B cell (primary cell): ENCODE data around the gene PLA2G2F. TPM values are rescaled to one million over a fixed set of nuclear protein-coding genes. Genes with fewer than 3 reads are reported as not detected.

Experiments
- ATAC-seq: fragments of 200-7000 bp; cut with Tn5 transposase; one replicate; pipeline ENCODE4 v1.10.0; 2021; ENCODE audit warnings: low read depth, mild to moderate bottlenecking, moderate number of reproducible peaks, moderate library complexity
- CTCF ChIA-PET: fragments of 350-600 bp; sonication (Branson Sonifier 250); formaldehyde crosslinking; loops from one replicate; lab custom pipeline; 2021; ENCODE audit warnings: antibody characterized with exemption, inconsistent platforms; lab: Charles Lee
- POLR2A ChIA-PET: fragments of 350-600 bp; sonication (Branson Sonifier 250); formaldehyde crosslinking; loops from one replicate; lab custom pipeline; 2021; ENCODE audit warnings: antibody characterized with exemption; lab: Charles Lee
- DNase-seq: peaks from one replicate; pipeline ENCODE4 v3.0.0; 2013
- H2AFZ ChIP-seq: 2 replicates; pipeline ENCODE4 v1.6.1; 2012; ENCODE audit warnings: mild to moderate bottlenecking, low read depth, low read length; ENCODE audit not compliant: insufficient read depth, poor library complexity, severe bottlenecking
- H3K27ac ChIP-seq, 2 donors: 1 replicate in 1 of 2; 2 replicates in 1 of 2; pipeline ENCODE4 v1.5.1; 2012 to 2013; ENCODE audit warnings: low read length in 2 of 2, mild to moderate bottlenecking in 2 of 2, moderate library complexity in 1 of 2
- H3K27me3 ChIP-seq, 4 experiments: fragments of 200-600 bp in 1 of 4; sonication (generic) in 1 of 4; replicated peaks in 1 of 4; 1 replicate in 2 of 4; 2 replicates in 2 of 4; pipeline versions ENCODE4 v1.6.1 to v1.7.0; 2013 to 2016; ENCODE audit warnings: low read length in 3 of 4, mild to moderate bottlenecking in 2 of 4, mixed read lengths in 1 of 4, moderate library complexity in 1 of 4; ENCODE audit not compliant: insufficient read depth in 4 of 4, control insufficient read depth in 3 of 4; ENCODE audit errors: control extremely low read depth in 1 of 4
- H3K36me3 ChIP-seq, 2 experiments: replicated peaks in 1 of 2; 1 replicate in 1 of 2; 2 replicates in 1 of 2; pipeline versions ENCODE4 v1.6.1 to v1.7.1; 2013; ENCODE audit warnings: low read length in 1 of 2; ENCODE audit not compliant: insufficient read depth in 2 of 2, control insufficient read depth in 1 of 2; ENCODE audit errors: control extremely low read depth in 1 of 2, extremely low read depth in 1 of 2
- H3K4me1 ChIP-seq, 2 donors: fragments of 200-600 bp in 1 of 2; sonication (generic) in 1 of 2; 1 replicate in 1 of 2; 2 replicates in 1 of 2; pipeline versions ENCODE4 v1.5.1 to v1.6.1; 2013 to 2017; ENCODE audit warnings: low read length in 2 of 2; ENCODE audit not compliant: control insufficient read depth in 2 of 2, insufficient read depth in 2 of 2
- H3K4me2 ChIP-seq: replicated peaks from 2 replicates; pipeline ENCODE3; 2012; ENCODE audit warnings: mild to moderate bottlenecking, low read depth, low read length; ENCODE audit not compliant: poor library complexity, severe bottlenecking
- H3K4me3 ChIP-seq, 5 experiments: fragments of 200-600 bp in 1 of 5; sonication (generic) in 1 of 5; 1 replicate in 3 of 5; 2 replicates in 2 of 5; pipeline versions ENCODE4 v1.5.1 to v1.7.0; 2011 to 2016; ENCODE audit warnings: low read length in 4 of 5, mild to moderate bottlenecking in 4 of 5, low read depth in 2 of 5, control low read depth in 1 of 5, moderate library complexity in 1 of 5; ENCODE audit not compliant: insufficient read depth in 1 of 5; ENCODE audit errors: control extremely low read depth in 1 of 5, extremely low read depth in 1 of 5
- H3K79me2 ChIP-seq: fragments of 200-600 bp; sonication (generic); one replicate; pipeline ENCODE4 v1.6.0; 2016; ENCODE audit warnings: low read length; ENCODE audit not compliant: control insufficient read depth, insufficient read depth
- H3K9ac ChIP-seq: fragments of 200-600 bp; sonication (generic); 2 replicates; pipeline ENCODE4 v1.6.1; 2017; ENCODE audit warnings: mild to moderate bottlenecking, low read length, moderate library complexity
- H3K9me3 ChIP-seq, 3 donors: one replicate each; pipeline versions ENCODE4 v1.6.1 to v1.7.1; 2013; ENCODE audit warnings: low read length in 2 of 3; ENCODE audit not compliant: control insufficient read depth in 2 of 3, insufficient read depth in 1 of 3; ENCODE audit errors: control extremely low read depth in 1 of 3
- H4K20me1 ChIP-seq: 2 replicates; pipeline ENCODE4 v1.6.0; 2012; ENCODE audit warnings: mild to moderate bottlenecking, low read length; ENCODE audit not compliant: insufficient read depth, control insufficient read depth, poor library complexity, severe bottlenecking
- H3K27ac Mint-ChIP-seq: one replicate; pipeline ENCODE4 v1.8.0; 2021; ENCODE audit warnings: mixed read lengths
- H3K27me3 Mint-ChIP-seq: one replicate; pipeline ENCODE4 v1.8.0; 2021; ENCODE audit warnings: mixed read lengths
- H3K4me1 Mint-ChIP-seq: one replicate; pipeline ENCODE4 v1.8.0; 2021; ENCODE audit warnings: mixed read lengths
- H3K4me3 Mint-ChIP-seq: one replicate; pipeline ENCODE4 v1.8.0; 2021; ENCODE audit warnings: mixed read lengths
- H3K9me3 Mint-ChIP-seq: one replicate; pipeline ENCODE4 v1.8.0; 2022; ENCODE audit warnings: mixed read lengths; ENCODE audit not compliant: insufficient read depth
- EZH2 ChIP-seq: IDR thresholded peaks from 2 replicates; pipeline ENCODE4 v1.6.1; 2012; ENCODE audit warnings: borderline replicate concordance, low read depth, mild to moderate bottlenecking, moderate library complexity, low read length; ENCODE audit not compliant: insufficient read depth, poor library complexity, severe bottlenecking
- WGBS: methylation state at CpG from one replicate; pipeline ENCODE4 v1.1.5; 2013; ENCODE audit warnings: missing lambda C conversion rate; ENCODE audit not compliant: insufficient coverage; 5-methylcytosine and 5-hydroxymethylcytosine counted together
- intact Hi-C: fragments of 100-400 bp; cut with micrococcal nuclease; formaldehyde crosslinking; loops from one replicate; pipeline ENCODE4 v1.10.0; 2022
- polyA plus RNA-seq: library from polyadenylated mRNA; depleted of rRNA; stranded (reverse); fragments of >200 nt; gene quantifications from 2 replicates; pipeline ENCODE4 v1.2.3, GENCODE V29; 2012
- total RNA-seq, 2 donors: library from RNA; stranded (reverse); fragments of 120-200 nt in 1 of 2; gene quantifications; 1 replicate in 1 of 2; 2 replicates in 1 of 2; pipeline versions ENCODE4 v1.2.3 to v1.2.4, GENCODE V29; 2013 to 2022
- TF ChIP-seq, protein P1 (sequence below): fragments of 200-600 bp; IDR thresholded peaks from one replicate; pipeline ENCODE4 v1.8.0; 2022; ENCODE audit warnings: antibody characterized with exemption, mild to moderate bottlenecking

Gene PLA2G2F
- total and polyA plus RNA-seq, 2 donors (not counting 1 experiment from before 2014, with no cell fraction given): not detected

GRCh38 chr1:20109223-20109856 lies 29.8 kb upstream of the PLA2G2F start:
- H3K27ac Mint-ChIP-seq: no peak overlapping the region
- no peaks in the 10 kb centered on the region for H3K79me2 ChIP-seq
- no peak overlapping the region for H3K4me3 Mint-ChIP-seq
- peaks cover 5% of the 10 kb centered on the region for H3K27me3 Mint-ChIP-seq
- no peaks in the 10 kb centered on the region for H4K20me1 ChIP-seq
- intact Hi-C loops: no loop called here
- ChIA-PET POLR2A (no interaction called here), CTCF (interaction anchor here (0.6 kb wide), 1 partner anchor 969 kb away, joined by 3 read pairs; no protein-coding TSS in a partner anchor)
- H3K4me2 ChIP-seq: no peak overlapping the region
- no peaks in the 10 kb centered on the region for H3K36me3 ChIP-seq
- no peak overlapping the region for H2AFZ ChIP-seq
- ATAC-seq (no peak), DNase-seq (no peak)
- H3K4me1 ChIP-seq: no peaks in the 10 kb centered on the region
- WGBS: 59% methylated on average over 2 of the region's 4 CpGs
- no peaks in the 10 kb centered on the region for H3K9me3 ChIP-seq
- H3K4me1 Mint-ChIP-seq: peaks cover 1% of the 10 kb centered on the region
- no peak overlapping the region for H3K9ac ChIP-seq
- H3K9me3 Mint-ChIP-seq: no peaks in the 10 kb centered on the region
- H3K4me3 ChIP-seq: no peak overlapping the region
- H3K27me3 ChIP-seq: peaks cover 0 to 8% (median 0%) of the 10 kb centered on the region in 4 experiments
- no peak overlapping the region for H3K27ac ChIP-seq
- TF ChIP-seq EZH2: no peak
- TF ChIP-seq, protein P1, sequence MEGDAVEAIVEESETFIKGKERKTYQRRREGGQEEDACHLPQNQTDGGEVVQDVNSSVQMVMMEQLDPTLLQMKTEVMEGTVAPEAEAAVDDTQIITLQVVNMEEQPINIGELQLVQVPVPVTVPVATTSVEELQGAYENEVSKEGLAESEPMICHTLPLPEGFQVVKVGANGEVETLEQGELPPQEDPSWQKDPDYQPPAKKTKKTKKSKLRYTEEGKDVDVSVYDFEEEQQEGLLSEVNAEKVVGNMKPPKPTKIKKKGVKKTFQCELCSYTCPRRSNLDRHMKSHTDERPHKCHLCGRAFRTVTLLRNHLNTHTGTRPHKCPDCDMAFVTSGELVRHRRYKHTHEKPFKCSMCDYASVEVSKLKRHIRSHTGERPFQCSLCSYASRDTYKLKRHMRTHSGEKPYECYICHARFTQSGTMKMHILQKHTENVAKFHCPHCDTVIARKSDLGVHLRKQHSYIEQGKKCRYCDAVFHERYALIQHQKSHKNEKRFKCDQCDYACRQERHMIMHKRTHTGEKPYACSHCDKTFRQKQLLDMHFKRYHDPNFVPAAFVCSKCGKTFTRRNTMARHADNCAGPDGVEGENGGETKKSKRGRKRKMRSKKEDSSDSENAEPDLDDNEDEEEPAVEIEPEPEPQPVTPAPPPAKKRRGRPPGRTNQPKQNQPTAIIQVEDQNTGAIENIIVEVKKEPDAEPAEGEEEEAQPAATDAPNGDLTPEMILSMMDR: no peak

DNA sequence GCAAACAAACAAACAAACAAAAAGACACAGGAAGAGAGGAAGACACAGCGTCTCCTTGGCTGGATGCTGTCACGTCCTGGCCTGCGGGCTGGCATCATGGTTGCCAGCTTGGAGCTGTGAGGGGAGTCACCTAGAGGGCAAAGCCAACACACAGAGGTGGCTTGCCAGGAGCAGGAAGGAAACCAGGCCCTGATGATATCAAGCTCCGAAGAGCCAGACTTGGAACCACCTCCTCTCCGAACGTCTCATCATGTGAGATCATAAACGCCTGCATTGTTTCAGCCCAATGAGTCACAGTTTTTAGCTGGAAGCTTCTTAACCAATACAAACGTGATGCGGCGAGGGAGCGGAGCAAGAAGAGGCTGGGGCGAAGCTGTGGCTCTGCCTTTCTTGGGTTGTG lies 28.4 kb upstream of the PLA2G2F start:
- Histone ChIP-seq H3K27ac (no peak overlapping the region), H3K4me1 (no peaks in the 10 kb centered on the region), H2AFZ (no peak overlapping the region), H3K4me2 (no peak overlapping the region), H3K9me3 (no peaks in the 10 kb centered on the region), H3K4me3 (no peak overlapping the region), H4K20me1 (no peaks in the 10 kb centered on the region), H3K9ac (no peak overlapping the region), H3K36me3 (no peaks in the 10 kb centered on the region), H3K79me2 (no peaks in the 10 kb centered on the region), H3K27me3 (peaks cover 0 to 8% (median 0%) of the 10 kb centered on the region in 4 experiments)
- ChIA-PET POLR2A (no interaction called here), CTCF (interaction anchor here (1.3 kb wide), 1 partner anchor 9 kb away, joined by 3 read pairs; no protein-coding TSS in a partner anchor)
- Mint-ChIP-seq H3K4me1 (peaks cover 2% of the 10 kb centered on the region), H3K27ac (no peak overlapping the region), H3K4me3 (no peak overlapping the region), H3K9me3 (no peaks in the 10 kb centered on the region), H3K27me3 (peaks cover 5% of the 10 kb centered on the region)
- WGBS: 90% methylated on average over 12 of the region's 12 CpGs
- ATAC-seq: no peak
- TF ChIP-seq EZH2: no peak
- TF ChIP-seq, protein P1: no peak
- intact Hi-C loops: no loop called here
- DNase-seq: no peak
